ENCODE results near the gene DOK1. TPM values are rescaled to one million over a fixed set of nuclear protein-coding genes. Genes with fewer than 3 reads are reported as not detected.
A peak's percentile ranks its signal among the peaks of the same experiment; 100 is the strongest.

Gene DOK1
- polyA plus RNA-seq, 3 donors: 48.0 to 53.6 (median 49.3) TPM

DNA sequence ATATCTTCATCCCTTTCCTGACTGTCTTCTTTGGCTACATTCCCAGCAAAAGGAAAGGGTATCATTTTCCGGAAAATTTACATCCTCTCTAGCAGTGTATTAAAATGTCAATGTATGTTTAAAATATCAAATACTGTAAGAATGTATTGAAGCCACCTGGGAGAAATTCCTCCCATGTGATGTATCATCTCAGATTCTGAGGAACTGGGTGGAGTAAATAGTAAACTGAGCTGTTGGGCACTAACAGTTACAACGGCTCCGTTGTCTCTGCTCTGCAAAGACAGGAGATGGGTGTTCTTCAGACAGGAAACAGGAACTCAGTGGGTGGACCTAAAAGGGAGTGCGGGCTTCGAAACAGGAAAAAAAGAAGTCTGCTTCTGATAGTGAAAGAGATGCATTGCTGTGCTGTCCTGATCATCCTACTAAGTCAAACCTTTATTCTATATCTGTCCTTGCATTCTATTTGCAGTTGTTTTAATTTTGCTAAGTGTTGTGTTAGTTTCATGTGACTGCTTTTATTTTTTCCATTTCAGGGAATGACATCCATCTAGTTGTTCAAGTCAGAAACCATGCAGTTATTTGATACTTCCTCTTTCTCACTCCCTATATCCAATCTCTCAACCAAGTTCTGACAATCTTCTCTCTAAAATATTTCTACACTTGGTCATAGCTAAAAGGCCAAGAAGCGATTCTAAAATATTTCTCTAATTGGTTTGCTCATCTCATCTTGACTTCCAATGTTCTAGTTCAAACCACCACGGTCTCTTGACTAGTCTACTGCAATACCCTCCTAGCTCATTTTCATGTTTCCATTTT, 19.4 kb downstream of the DOK1 start:
- peak; percentile 52 to 67 (median 65) for DNase-seq
- H3K4me3 Mint-ChIP-seq: peak overlapping the region; percentile 64 to 71
- Histone ChIP-seq H3K9ac (ENCODE audit: insufficient read depth, low read length, poor library complexity, severe bottlenecking) (no peak overlapping the region), H3K27me3 (ENCODE audit: control insufficient read depth in 2 of 2, insufficient read depth in 2 of 2, low read length in 2 of 2) (no peaks in the 10 kb centered on the region), H3K4me3 (replicated peaks in 1 of 3; ENCODE audit: low read depth in 2 of 3, low read length in 3 of 3) (peak overlapping the region; percentile 6 to 63 (median 15)), H3K79me2 (ENCODE audit: insufficient read depth, low read length) (peaks cover 7% of the 10 kb centered on the region), H4K20me1 (ENCODE audit: insufficient read depth, low read length) (no peaks in the 10 kb centered on the region), H3K9me3 (replicated peaks in 1 of 2; ENCODE audit: control insufficient read depth in 1 of 2, insufficient read depth in 1 of 2, low read length in 2 of 2) (no peaks in the 10 kb centered on the region), H3K27ac (ENCODE audit: low read depth in 1 of 2, low read length in 2 of 2) (peak overlapping the region in 1 of 2 donors; percentile 88), H3K36me3 (replicated peaks in 1 of 2; ENCODE audit: control insufficient read depth in 1 of 2, insufficient read depth in 2 of 2, low read length in 2 of 2) (no peaks in the 10 kb centered on the region), H3K4me1 (ENCODE audit: control insufficient read depth in 1 of 2, insufficient read depth in 2 of 2, low read length in 2 of 2) (peaks cover 83 to 92% of the 10 kb centered on the region in 2 donors), H3K4me2 (replicated peaks; ENCODE audit: extremely low read depth, low read length, poor library complexity, severe bottlenecking) (peak overlapping the region; percentile 74), H2AFZ (ENCODE audit: insufficient read depth, low read depth, low read length, poor library complexity, severe bottlenecking) (no peak overlapping the region)
- no peaks in the 10 kb centered on the region for H3K9me3 Mint-ChIP-seq
- peak overlapping the region; percentile 66 to 94 (median 79) for H3K27ac Mint-ChIP-seq
- peaks cover 73% of the 10 kb centered on the region for H3K4me1 Mint-ChIP-seq
- H3K36me3 Mint-ChIP-seq: no peaks in the 10 kb centered on the region
- H3K27me3 Mint-ChIP-seq (ENCODE audit: low read depth in 3 of 3): peaks cover 0 to 3% (median 0%) of the 10 kb centered on the region in 3 donors
- intact Hi-C loops (cut with micrococcal nuclease): no loop called here
- TF ChIP-seq, protein P1, sequence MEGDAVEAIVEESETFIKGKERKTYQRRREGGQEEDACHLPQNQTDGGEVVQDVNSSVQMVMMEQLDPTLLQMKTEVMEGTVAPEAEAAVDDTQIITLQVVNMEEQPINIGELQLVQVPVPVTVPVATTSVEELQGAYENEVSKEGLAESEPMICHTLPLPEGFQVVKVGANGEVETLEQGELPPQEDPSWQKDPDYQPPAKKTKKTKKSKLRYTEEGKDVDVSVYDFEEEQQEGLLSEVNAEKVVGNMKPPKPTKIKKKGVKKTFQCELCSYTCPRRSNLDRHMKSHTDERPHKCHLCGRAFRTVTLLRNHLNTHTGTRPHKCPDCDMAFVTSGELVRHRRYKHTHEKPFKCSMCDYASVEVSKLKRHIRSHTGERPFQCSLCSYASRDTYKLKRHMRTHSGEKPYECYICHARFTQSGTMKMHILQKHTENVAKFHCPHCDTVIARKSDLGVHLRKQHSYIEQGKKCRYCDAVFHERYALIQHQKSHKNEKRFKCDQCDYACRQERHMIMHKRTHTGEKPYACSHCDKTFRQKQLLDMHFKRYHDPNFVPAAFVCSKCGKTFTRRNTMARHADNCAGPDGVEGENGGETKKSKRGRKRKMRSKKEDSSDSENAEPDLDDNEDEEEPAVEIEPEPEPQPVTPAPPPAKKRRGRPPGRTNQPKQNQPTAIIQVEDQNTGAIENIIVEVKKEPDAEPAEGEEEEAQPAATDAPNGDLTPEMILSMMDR (IDR thresholded peaks at IDR 0.05): no peak
- 13% methylated on average over 4 of the region's 7 CpGs for WGBS (ENCODE audit: insufficient coverage)

DNA sequence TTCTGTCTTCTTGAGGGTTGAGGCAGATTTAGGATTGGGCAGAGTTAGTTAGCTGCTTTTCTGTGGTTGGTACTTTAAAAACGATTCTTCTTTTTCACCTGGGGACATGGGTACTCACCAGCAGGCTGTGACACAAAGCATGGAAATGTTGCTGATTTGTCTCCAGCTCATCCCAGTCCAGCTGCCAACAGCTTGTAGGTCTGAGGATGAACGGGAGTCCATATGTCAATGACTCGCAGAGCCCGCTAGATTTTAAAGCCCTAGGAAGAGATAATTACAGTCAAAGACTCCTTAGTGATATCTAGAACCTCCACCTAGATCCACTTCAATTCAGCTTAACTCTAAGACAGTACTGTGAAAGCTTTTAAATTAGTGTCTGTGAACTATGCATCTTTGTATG, 20.8 kb downstream of the DOK1 start:
- no peaks in the 10 kb centered on the region for H3K27me3 ChIP-seq (ENCODE audit: control insufficient read depth in 2 of 2, insufficient read depth in 2 of 2, low read length in 2 of 2)
- peaks cover 7% of the 10 kb centered on the region for H3K79me2 ChIP-seq (ENCODE audit: insufficient read depth, low read length)
- no peaks in the 10 kb centered on the region for H3K9me3 ChIP-seq (replicated peaks in 1 of 2; ENCODE audit: control insufficient read depth in 1 of 2, insufficient read depth in 1 of 2, low read length in 2 of 2)
- no peak overlapping the region for H3K4me2 ChIP-seq (replicated peaks; ENCODE audit: extremely low read depth, low read length, poor library complexity, severe bottlenecking)
- Mint-ChIP-seq H3K36me3 (no peaks in the 10 kb centered on the region), H3K27me3 (ENCODE audit: low read depth in 3 of 3) (peaks cover 0 to 3% (median 0%) of the 10 kb centered on the region in 3 donors), H3K9me3 (no peaks in the 10 kb centered on the region), H3K4me1 (peaks cover 68% of the 10 kb centered on the region), H3K4me3 (no peak overlapping the region), H3K27ac (peak overlapping the region in 5 of 7 donors; percentile 7 to 92 (median 72))
- DNase-seq: no peak
- intact Hi-C loops (cut with micrococcal nuclease): no loop called here
- WGBS (ENCODE audit: insufficient coverage): 92% methylated on average over 2 of the region's 4 CpGs
- peak overlapping the region; percentile 59 to 88 for H3K27ac ChIP-seq (ENCODE audit: low read depth in 1 of 2, low read length in 2 of 2)
- peaks cover 83 to 90% of the 10 kb centered on the region in 2 donors for H3K4me1 ChIP-seq (ENCODE audit: control insufficient read depth in 1 of 2, insufficient read depth in 2 of 2, low read length in 2 of 2)
- no peaks in the 10 kb centered on the region for H3K36me3 ChIP-seq (replicated peaks in 1 of 2; ENCODE audit: control insufficient read depth in 1 of 2, insufficient read depth in 2 of 2, low read length in 2 of 2)
- no peak overlapping the region for H3K9ac ChIP-seq (ENCODE audit: insufficient read depth, low read length, poor library complexity, severe bottlenecking)
- H2AFZ ChIP-seq (ENCODE audit: insufficient read depth, low read depth, low read length, poor library complexity, severe bottlenecking): no peak overlapping the region
- TF ChIP-seq, protein P1 (IDR thresholded peaks at IDR 0.05): no peak
- no peak overlapping the region for H3K4me3 ChIP-seq (replicated peaks in 1 of 3; ENCODE audit: low read depth in 2 of 3, low read length in 3 of 3)
- H4K20me1 ChIP-seq (ENCODE audit: insufficient read depth, low read length): no peaks in the 10 kb centered on the region

Measured in CD14-positive monocyte (primary cell).